GM12872 (cell line): ENCODE data around the gene EPHA5.

Source experiments
- TF ChIP-seq, protein P1 (sequence below): IDR thresholded peaks from 3 replicates; pipeline ENCODE4 v1.5.1; 2011; ENCODE audit warnings: low read depth, mild to moderate bottlenecking, low read length, moderate library complexity; ENCODE audit not compliant: insufficient read depth

Gene EPHA5

DNA sequence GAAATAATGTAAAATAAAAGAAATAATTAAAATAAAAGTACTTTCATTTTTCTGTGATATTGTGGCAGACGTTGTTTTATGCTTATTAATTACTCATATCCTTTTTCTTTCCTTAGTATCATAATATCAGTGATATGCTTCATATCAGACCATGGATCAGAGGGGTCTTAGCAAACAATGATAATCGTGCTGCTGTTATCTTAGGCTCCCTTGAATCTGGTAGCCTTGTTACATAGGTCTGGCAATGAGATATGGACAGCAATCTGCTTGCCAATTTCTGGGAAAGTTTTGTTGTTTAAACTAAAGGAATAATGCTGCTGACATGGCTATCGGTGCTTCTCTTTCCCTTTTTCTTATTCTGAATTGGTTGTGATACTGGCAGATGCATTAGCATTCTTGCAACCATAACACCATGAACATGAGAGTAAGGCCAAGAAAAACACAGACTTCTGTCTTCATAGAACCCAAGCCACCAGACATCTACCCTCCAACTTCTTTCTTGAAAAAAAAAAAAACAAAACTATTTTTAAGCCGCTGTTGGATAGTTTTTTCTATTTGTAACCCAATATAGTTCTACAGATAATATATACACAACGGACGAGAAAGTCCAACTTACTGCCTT lies 16.4 kb downstream of the EPHA5 start:
- TF ChIP-seq, protein P1, sequence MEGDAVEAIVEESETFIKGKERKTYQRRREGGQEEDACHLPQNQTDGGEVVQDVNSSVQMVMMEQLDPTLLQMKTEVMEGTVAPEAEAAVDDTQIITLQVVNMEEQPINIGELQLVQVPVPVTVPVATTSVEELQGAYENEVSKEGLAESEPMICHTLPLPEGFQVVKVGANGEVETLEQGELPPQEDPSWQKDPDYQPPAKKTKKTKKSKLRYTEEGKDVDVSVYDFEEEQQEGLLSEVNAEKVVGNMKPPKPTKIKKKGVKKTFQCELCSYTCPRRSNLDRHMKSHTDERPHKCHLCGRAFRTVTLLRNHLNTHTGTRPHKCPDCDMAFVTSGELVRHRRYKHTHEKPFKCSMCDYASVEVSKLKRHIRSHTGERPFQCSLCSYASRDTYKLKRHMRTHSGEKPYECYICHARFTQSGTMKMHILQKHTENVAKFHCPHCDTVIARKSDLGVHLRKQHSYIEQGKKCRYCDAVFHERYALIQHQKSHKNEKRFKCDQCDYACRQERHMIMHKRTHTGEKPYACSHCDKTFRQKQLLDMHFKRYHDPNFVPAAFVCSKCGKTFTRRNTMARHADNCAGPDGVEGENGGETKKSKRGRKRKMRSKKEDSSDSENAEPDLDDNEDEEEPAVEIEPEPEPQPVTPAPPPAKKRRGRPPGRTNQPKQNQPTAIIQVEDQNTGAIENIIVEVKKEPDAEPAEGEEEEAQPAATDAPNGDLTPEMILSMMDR = no peak

DNA sequence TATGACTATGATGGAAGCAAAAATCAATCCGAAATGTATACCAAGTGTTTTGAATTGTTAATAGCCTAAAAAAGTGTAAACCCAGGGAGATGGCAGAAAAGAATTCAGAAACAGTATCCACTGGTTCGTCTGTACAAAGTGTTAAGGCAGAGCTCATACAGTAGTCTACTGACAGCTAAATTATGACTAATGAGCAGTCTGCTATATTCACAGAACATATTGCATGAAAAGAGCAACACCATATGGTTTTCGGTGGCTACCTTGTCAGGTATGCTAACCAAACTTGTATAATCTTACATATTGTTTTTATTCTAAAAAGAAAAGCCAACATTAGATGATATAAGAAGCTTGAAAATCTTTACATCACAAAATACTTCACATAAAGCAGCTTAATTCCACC lies 18.5 kb downstream of the EPHA5 start:
- TF ChIP-seq, protein P1 = no peak

DNA sequence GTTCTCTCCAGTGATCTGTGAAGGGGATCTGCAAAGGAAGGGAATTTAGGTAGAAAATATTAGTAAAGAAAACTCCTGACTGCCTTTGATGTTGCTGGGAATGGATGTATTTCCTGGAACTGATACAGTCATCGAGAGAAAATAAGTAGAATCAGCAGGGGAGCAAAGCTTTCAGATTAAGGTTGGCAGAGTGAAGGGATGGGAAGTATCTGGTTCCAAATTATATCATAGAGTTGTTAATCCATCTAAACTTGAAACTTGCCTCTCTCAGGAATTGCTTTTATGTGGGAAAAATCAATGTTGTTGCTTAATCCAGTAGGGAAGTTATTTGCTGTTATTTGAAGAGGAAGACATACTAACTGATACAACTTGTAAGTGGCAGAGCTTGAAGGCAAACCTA lies 19.3 kb downstream of the EPHA5 start:
- TF ChIP-seq, protein P1 = no peak

DNA sequence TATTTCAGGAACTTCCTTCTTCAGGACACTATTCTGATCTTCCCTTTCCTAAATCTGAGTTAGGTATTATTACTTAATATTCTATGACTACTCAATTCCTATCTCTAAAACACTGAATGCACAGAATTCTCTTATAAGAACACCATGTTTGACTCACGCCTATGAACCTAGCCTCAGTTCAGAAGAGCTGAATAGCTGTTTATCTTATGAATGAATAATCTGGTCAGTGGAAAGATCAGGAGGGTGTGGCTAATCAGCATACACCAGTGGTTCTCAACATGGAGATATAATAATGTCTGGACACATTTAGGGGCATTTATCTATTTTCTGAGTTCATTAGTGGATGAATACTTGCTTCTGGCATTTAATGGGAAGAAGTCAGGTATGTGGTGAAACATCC lies 24.2 kb downstream of the EPHA5 start:
- TF ChIP-seq, protein P1 = no peak

DNA sequence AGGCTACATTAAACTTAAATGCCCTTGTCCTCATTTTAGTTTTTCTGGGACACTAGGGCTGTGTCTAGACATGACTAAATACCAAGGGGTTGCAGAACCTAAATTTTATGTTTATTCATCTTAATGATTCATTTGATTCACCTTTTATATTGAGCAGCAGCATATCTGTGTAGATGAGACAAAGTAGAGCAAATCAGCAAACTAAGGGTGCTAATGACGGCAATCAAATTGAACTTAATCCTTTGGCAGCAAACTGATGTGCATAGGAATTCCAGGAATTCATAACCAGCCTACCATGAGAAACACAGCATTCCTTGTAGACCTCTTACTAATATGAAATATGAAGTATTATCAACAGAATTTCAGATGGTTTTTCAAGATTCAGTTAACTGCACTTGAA lies 25.1 kb downstream of the EPHA5 start:
- TF ChIP-seq, protein P1 = no peak

DNA sequence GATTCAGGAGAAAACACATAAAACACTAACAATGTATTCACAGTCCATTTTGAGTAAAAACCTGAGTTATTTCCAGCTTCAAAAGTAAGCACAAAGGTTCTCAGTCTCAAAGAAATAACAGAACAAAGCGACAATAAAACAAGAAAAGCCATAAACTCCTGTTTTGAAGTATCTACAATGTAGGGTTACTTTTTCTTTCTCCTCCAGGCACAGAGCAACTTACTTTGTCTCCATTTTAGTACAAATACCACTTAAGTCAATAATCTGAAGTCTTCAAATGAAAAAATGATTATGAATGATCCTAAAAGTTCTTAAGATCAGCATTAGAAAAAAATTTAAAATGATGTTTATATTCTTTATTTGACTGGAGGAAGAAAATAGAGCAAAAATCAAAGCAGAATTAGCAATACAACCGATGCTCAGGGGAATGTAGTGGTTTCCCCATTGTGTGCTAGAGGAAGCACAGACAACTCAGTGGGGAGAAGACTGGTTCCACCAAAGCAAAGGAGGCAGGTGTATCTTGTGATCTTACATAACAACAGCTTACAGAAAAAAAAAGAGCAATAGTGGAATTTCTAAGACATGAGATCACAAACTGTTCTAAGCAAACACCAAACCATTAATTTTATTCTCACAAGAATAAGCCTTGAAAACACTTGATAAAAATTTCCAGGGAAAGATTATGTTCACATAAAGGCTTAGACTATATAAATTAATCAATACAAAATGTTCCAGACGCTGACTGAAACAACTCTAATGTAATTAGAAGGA lies 35.1 kb downstream of the EPHA5 start:
- TF ChIP-seq, protein P1 = no peak

DNA sequence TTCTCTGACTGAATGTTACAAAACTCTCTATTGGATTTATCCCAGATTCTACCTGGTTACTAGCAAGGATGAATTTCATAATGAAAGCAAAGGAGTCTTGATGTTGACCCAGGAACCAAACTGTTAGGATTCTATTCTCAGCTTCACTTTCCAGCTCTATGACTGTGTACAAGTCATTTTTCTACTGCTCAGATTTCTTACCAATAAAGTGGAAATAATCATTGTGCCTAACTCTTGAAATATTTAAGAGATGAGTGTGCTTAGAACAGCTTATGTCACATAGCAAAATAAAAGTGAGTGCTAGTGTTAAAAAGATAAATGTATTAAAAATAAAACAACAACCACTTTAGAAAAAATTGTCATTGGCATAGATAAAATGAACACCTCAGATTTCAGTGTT lies 45.6 kb downstream of the EPHA5 start:
- TF ChIP-seq, protein P1 = no peak
